ENCODE results near the gene PRH1.

The PRH1 gene

DNA sequence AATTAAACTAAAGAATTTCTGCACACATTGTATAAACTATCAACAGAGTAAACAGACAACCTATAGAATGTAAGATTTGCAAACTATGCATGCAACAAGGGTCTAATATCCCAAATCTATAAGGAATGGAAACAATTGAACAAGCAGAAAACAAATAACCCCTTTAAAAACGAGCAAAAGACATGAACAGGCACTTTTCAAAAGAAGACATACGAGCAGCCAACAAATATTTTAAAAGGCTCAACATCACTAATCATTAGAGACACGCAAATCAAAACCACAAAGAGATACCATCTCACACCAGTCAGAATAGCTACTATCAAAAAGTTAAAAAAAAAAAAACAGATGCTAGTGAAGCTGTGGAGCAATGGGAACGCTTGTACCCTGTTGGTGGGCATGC is 20.6 kb upstream of the PRH1 start:
- no peak for DNase-seq
- H3K4me3 ChIP-seq (ENCODE audit: low read depth, low read length) = no peak overlapping the region
- H3K36me3 ChIP-seq = no peaks in the 10 kb centered on the region
- H3K27ac ChIP-seq = no peak overlapping the region
- TF ChIP-seq, protein P1, sequence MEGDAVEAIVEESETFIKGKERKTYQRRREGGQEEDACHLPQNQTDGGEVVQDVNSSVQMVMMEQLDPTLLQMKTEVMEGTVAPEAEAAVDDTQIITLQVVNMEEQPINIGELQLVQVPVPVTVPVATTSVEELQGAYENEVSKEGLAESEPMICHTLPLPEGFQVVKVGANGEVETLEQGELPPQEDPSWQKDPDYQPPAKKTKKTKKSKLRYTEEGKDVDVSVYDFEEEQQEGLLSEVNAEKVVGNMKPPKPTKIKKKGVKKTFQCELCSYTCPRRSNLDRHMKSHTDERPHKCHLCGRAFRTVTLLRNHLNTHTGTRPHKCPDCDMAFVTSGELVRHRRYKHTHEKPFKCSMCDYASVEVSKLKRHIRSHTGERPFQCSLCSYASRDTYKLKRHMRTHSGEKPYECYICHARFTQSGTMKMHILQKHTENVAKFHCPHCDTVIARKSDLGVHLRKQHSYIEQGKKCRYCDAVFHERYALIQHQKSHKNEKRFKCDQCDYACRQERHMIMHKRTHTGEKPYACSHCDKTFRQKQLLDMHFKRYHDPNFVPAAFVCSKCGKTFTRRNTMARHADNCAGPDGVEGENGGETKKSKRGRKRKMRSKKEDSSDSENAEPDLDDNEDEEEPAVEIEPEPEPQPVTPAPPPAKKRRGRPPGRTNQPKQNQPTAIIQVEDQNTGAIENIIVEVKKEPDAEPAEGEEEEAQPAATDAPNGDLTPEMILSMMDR (IDR thresholded peaks at IDR 0.05; ENCODE audit: low read depth, low read length) = no peak
- no peaks in the 10 kb centered on the region for H3K27me3 ChIP-seq (ENCODE audit: insufficient read depth, low read depth, severe bottlenecking)
- H3K9me3 ChIP-seq (ENCODE audit: severe bottlenecking) = peaks cover 6% of the 10 kb centered on the region

DNA sequence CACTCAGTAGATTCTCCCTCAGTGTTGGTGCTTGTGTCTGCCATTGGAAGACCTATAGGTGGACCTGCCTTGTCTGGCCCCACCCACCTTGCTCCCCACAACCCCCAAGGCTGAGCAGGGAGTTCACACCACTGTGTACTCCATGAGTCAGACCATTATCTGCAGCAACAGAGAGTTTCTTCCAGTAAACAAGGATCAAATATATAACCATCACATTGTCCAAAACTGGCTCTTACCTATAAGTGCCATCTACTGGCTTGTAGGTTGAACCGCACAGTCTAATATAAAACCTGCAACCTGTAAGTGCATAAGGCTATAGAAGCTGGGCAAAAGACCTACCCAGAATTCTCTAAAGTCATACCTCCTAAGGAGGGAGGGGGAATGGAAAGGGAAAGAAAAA is 17.4 kb upstream of the PRH1 start:
- TF ChIP-seq, protein P1 (IDR thresholded peaks at IDR 0.05; ENCODE audit: low read depth, low read length) = no peak
- DNase-seq = no peak
- no peak overlapping the region for H3K4me3 ChIP-seq (ENCODE audit: low read depth, low read length)

DNA sequence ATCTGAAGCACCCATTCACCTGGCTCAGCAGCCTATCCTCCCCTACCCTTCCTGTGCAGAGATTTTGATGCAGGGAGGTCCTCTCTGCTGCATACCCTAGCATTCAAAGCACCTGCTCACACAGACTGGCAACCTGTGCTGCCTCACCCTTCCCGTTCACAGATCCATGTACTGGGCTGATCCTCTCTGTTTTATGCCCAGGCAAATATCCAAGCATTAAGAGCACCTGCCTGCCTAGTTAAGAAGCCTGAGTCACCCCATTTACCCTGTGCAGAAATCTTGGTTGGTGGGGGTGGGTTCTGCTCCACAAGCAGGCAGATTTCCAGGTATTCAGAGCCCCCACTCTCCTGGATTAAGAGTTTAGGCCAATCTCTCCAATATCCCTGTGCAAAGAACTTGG is 16.9 kb upstream of the PRH1 start:
- no peak for DNase-seq
- peaks cover 6% of the 10 kb centered on the region for H3K9me3 ChIP-seq (ENCODE audit: severe bottlenecking)
- no peaks in the 10 kb centered on the region for H3K36me3 ChIP-seq
- no peak overlapping the region for H3K27ac ChIP-seq
- H3K27me3 ChIP-seq (ENCODE audit: insufficient read depth, low read depth, severe bottlenecking) = no peaks in the 10 kb centered on the region
- TF ChIP-seq, protein P1 (IDR thresholded peaks at IDR 0.05; ENCODE audit: low read depth, low read length) = no peak
- no peak overlapping the region for H3K4me3 ChIP-seq (ENCODE audit: low read depth, low read length)

More for the DNA sequence above, 17.4 kb upstream of the PRH1 start:
- Histone ChIP-seq H3K27ac (no peak overlapping the region), H3K36me3 (no peaks in the 10 kb centered on the region), H3K9me3 (ENCODE audit: severe bottlenecking) (peaks cover 6% of the 10 kb centered on the region), H3K27me3 (ENCODE audit: insufficient read depth, low read depth, severe bottlenecking) (no peaks in the 10 kb centered on the region)

DNA sequence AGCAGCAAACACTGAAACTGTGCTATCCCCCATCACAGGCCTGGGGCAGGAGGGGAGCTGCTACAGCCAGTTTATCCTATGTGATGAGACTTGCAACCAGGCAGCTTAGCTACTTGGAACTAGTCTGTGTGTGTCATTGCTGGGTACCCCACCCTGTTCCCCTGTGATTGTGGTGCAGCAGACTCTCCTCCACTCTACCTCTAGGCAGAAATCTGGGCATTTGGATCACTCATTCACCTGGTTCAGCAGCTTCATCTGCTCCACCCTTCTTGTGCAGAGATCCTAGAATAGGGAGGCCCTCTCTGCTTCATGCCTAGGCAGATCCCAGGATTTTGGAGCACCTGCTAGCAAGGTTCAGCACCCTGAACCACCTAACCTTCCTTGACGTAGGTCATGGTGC is 16.5 kb upstream of the PRH1 start:
- H3K4me3 ChIP-seq (ENCODE audit: low read depth, low read length) = no peak overlapping the region
- H3K27me3 ChIP-seq (ENCODE audit: insufficient read depth, low read depth, severe bottlenecking) = no peaks in the 10 kb centered on the region
- no peak for DNase-seq
- peaks cover 6% of the 10 kb centered on the region for H3K9me3 ChIP-seq (ENCODE audit: severe bottlenecking)
- no peak overlapping the region for H3K27ac ChIP-seq
- TF ChIP-seq, protein P1 (IDR thresholded peaks at IDR 0.05; ENCODE audit: low read depth, low read length) = no peak
- H3K36me3 ChIP-seq = no peaks in the 10 kb centered on the region

DNA sequence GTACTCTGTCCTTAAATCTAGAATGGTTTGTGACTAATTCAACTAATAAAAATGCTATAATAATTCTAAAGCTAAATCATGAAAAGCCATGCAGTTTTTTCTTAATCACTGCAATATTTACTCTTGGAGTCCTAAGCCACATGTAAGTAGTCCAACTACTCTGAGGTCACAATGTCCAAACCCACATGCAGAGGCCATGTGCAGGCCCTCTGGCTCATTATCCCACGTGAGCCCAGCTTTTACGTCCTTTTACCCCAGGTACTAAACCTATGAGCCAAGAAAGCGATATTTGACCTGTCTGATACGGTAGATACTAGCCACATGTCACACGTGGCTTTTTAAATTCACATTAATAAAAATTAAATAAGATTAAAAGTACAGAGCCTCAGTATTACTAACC is 12.8 kb upstream of the PRH1 start:
- Histone ChIP-seq H3K4me3 (ENCODE audit: low read depth, low read length) (no peak overlapping the region), H3K27ac (no peak overlapping the region), H3K9me3 (ENCODE audit: severe bottlenecking) (no peaks in the 10 kb centered on the region), H3K36me3 (no peaks in the 10 kb centered on the region), H3K27me3 (ENCODE audit: insufficient read depth, low read depth, severe bottlenecking) (no peaks in the 10 kb centered on the region)
- TF ChIP-seq, protein P1 (IDR thresholded peaks at IDR 0.05; ENCODE audit: low read depth, low read length) = no peak
- DNase-seq = no peak

DNA sequence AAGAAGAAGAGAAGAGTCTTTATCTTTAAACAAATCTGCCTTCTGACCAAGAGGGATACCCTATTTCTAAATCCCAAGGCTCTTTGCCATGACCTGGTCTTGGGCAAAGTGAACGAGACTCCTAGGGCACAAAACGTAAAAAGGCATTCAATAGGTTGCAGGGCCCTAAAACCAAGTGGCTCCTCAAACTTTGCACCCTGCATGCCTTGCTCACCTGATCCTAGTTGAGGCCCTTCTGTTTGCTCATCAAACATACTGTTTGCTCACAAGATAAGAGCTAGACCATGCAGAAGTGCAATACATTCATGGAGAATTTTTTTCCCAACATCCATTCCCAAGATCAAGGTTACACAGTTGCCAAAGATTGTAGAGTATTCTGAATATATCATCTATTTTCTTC is 7.9 kb upstream of the PRH1 start:
- DNase-seq = no peak
- no peak overlapping the region for H3K27ac ChIP-seq
- no peaks in the 10 kb centered on the region for H3K27me3 ChIP-seq (ENCODE audit: insufficient read depth, low read depth, severe bottlenecking)
- H3K9me3 ChIP-seq (ENCODE audit: severe bottlenecking) = no peaks in the 10 kb centered on the region
- H3K4me3 ChIP-seq (ENCODE audit: low read depth, low read length) = no peak overlapping the region
- TF ChIP-seq, protein P1 (IDR thresholded peaks at IDR 0.05; ENCODE audit: low read depth, low read length) = no peak
- no peaks in the 10 kb centered on the region for H3K36me3 ChIP-seq
